Measurements from ENCODE around the gene CAMK4.

Gene CAMK4

DNA sequence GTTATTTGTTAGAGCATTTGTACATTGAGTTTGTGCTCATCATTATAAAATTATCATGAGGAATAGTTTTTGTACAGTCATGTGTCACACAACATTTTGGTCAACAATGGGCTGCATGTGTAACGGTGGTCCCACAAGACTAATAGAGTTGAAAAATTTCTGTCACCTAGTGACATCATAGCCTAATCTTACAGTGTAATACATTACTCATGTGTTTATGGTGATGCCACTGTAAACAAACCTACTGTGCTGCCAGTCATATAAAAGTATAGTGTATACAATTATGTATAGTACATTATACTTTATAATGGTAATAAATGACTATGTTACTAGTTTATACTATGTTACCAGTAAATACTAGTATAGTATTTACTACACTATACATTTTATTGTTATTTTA is 3.0 kb upstream of the CAMK4 start:
- TF ChIP-seq, protein P1, sequence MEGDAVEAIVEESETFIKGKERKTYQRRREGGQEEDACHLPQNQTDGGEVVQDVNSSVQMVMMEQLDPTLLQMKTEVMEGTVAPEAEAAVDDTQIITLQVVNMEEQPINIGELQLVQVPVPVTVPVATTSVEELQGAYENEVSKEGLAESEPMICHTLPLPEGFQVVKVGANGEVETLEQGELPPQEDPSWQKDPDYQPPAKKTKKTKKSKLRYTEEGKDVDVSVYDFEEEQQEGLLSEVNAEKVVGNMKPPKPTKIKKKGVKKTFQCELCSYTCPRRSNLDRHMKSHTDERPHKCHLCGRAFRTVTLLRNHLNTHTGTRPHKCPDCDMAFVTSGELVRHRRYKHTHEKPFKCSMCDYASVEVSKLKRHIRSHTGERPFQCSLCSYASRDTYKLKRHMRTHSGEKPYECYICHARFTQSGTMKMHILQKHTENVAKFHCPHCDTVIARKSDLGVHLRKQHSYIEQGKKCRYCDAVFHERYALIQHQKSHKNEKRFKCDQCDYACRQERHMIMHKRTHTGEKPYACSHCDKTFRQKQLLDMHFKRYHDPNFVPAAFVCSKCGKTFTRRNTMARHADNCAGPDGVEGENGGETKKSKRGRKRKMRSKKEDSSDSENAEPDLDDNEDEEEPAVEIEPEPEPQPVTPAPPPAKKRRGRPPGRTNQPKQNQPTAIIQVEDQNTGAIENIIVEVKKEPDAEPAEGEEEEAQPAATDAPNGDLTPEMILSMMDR (IDR thresholded peaks at IDR 0.05; ENCODE audit: unreplicated experiment in 3 of 3), result no peak
- Mint-ChIP-seq H3K27ac (no peak overlapping the region), H3K4me1 (no peaks in the 10 kb centered on the region), H3K27me3 (ENCODE audit: low read depth) (peaks cover 26% of the 10 kb centered on the region), H3K4me3 (no peak overlapping the region), H3K36me3 (ENCODE audit: low read depth) (no peaks in the 10 kb centered on the region), H3K9me3 (no peaks in the 10 kb centered on the region)

DNA sequence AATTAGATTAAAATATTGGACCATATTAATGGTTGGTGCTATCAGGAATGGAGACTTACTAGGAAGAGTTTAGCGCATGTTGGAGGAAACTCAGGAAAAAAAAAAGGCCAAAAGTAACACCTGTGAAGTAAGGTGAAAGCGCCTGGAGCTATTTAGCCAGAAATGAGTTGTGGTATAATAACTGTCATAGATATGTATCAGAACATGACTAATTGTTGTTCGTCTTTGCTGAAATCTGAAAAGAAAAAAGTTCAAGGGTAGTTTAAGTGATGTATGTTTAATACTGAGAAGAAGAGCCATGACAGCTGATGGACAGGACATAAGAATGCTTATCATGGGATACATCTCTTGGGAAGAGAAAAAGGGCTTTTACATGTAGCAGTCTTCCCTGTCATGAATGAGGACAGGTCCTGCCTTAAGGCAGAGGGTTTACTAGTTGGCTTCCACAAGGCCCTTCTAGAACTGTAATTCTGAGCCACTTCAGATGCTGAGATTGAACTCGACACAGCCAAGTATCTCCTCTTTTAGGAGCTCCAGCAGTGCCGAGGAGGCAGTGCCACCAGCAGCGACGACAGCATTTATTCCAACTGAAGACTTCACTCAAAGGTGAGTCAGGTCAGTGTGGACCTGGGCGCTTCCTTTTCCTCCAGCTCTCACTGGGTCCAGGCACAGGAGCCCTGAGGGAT is 940 bp upstream of the CAMK4 start:
- TF ChIP-seq, protein P1 (IDR thresholded peaks at IDR 0.05; ENCODE audit: unreplicated experiment in 3 of 3), result no peak
- Mint-ChIP-seq H3K9me3 (no peaks in the 10 kb centered on the region), H3K36me3 (ENCODE audit: low read depth) (no peaks in the 10 kb centered on the region), H3K4me1 (peaks cover 8% of the 10 kb centered on the region), H3K27ac (no peak overlapping the region), H3K4me3 (peak overlapping the region; percentile 78 to 82 (median 81)), H3K27me3 (ENCODE audit: low read depth) (peaks cover 38% of the 10 kb centered on the region)

DNA sequence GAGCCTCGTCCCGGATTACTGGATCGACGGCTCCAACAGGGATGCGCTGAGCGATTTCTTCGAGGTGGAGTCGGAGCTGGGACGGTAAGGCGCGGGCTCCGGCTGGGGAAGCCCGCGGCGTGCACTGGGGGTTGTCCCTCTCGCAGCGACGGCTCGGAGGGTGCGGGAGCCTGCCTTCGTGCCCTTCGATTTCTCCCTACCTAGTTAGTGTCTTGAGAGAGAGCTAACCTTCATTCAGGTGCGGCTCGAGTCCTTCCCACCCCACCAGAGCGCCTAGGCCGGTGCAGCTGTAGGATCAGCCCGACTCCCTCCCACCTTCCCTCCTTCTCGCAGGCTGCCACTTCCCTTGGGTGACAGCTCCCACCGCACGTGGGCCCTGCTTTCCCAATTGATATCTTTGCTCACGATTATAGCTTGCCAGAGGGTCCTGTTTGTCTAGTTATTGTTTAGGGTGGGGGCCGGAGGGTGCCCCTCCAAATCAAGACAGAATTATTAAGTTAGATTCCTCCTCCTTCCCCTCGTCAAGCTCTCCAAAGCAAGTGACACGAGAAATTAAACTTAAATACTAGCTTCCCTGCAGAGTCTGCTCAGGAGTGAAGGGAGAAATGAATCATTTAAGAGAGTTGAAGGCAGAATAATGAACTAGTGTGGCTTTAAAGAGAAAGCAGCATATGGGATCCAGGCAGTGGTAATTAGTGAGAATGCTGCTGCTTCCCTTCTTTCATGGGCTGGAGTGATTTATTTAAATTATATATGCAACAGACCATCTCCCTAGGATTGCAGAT is 569 bp downstream of the CAMK4 start:
- TF ChIP-seq, protein P1 (IDR thresholded peaks at IDR 0.05; ENCODE audit: unreplicated experiment in 3 of 3), result no peak
- Mint-ChIP-seq H3K4me1 (peaks cover 15% of the 10 kb centered on the region), H3K27ac (peak overlapping the region in 1 of 3 experiments; percentile 38), H3K36me3 (ENCODE audit: low read depth) (no peaks in the 10 kb centered on the region), H3K9me3 (no peaks in the 10 kb centered on the region), H3K4me3 (peak overlapping the region; percentile 88 to 93 (median 91)), H3K27me3 (ENCODE audit: low read depth) (peaks cover 38% of the 10 kb centered on the region)

DNA sequence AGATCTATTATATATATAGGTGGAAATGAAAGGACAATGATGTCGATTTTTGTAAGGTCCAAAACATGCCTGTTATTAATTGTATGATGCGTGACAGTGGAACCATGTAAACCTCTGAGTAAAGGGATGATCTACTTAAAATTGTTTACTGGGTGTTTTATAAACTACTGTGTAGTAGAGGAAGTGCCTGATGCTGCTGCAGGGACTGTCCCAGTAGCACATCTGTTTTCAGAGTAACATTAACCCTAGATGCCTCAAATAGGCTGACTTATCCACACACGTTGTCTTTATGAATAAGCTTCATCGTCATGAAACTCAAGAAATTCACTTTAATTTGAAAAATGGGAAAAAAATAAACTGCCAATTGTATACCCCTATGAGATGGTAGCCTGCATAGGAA is 1.7 kb downstream of the CAMK4 start:
- TF ChIP-seq, protein P1 (IDR thresholded peaks at IDR 0.05; ENCODE audit: unreplicated experiment in 3 of 3), result no peak
- H3K4me1 Mint-ChIP-seq, result peaks cover 15% of the 10 kb centered on the region
- no peak overlapping the region for H3K27ac Mint-ChIP-seq
- H3K4me3 Mint-ChIP-seq, result peak overlapping the region; percentile 88 to 93 (median 91)
- no peaks in the 10 kb centered on the region for H3K9me3 Mint-ChIP-seq
- no peaks in the 10 kb centered on the region for H3K36me3 Mint-ChIP-seq (ENCODE audit: low read depth)
- H3K27me3 Mint-ChIP-seq (ENCODE audit: low read depth), result peaks cover 38% of the 10 kb centered on the region

DNA sequence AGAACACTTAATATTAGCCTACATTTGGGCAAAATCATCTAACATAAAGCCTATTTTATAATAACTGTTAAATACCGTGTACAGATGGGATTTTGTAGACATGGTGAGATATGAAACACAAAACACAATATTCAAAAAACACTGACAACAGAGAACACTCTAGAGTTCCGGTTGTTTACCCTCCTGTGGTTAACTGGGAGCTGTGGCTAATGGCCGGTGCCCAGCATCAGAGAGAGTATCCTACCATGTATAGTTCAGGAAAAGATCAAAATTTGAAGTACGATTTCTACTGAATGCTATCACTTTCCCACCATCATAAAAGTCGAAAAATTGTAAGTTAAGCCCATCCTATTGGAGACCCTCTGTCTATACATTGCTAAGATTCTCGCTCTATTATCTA is 2.4 kb downstream of the CAMK4 start:
- H3K36me3 Mint-ChIP-seq (ENCODE audit: low read depth), result no peaks in the 10 kb centered on the region
- H3K4me1 Mint-ChIP-seq, result peaks cover 15% of the 10 kb centered on the region
- H3K27ac Mint-ChIP-seq, result no peak overlapping the region
- no peaks in the 10 kb centered on the region for H3K9me3 Mint-ChIP-seq
- TF ChIP-seq, protein P1 (IDR thresholded peaks at IDR 0.05; ENCODE audit: unreplicated experiment in 3 of 3), result no peak
- peaks cover 38% of the 10 kb centered on the region for H3K27me3 Mint-ChIP-seq (ENCODE audit: low read depth)
- peak overlapping the region; percentile 4 to 62 (median 42) for H3K4me3 Mint-ChIP-seq
